ENCODE results near the gene CDC42EP4. TPM values are rescaled to one million over a fixed set of nuclear protein-coding genes. Genes with fewer than 3 reads are reported as not detected.

The CDC42EP4 gene
- total RNA-seq, 1 donor, result 41.8 TPM

DNA sequence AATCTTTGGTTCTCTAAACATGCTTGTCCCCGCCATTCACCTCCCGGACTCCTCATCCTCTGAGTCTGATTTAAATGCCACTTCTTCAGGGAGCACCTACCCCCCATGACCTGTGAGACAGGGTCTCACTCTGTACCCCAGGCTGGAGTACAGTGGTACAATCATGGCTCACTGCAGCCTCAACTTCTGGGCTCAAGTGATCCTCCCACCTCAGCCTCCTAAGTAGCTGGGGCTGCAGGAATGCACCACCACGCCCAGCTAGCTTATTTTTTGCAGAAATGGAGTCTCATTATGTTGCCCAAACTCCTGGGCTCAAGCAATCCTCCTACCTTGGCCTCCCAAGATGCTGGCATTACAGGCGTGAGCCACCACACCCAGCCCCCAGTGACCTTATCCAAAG is 37.3 kb downstream of the CDC42EP4 start:
- DNase-seq (ENCODE audit: low read depth), result no peak
- H3K4me3 ChIP-seq (ENCODE audit: low read depth, low read length), result no peak overlapping the region
- TF ChIP-seq, protein P1, sequence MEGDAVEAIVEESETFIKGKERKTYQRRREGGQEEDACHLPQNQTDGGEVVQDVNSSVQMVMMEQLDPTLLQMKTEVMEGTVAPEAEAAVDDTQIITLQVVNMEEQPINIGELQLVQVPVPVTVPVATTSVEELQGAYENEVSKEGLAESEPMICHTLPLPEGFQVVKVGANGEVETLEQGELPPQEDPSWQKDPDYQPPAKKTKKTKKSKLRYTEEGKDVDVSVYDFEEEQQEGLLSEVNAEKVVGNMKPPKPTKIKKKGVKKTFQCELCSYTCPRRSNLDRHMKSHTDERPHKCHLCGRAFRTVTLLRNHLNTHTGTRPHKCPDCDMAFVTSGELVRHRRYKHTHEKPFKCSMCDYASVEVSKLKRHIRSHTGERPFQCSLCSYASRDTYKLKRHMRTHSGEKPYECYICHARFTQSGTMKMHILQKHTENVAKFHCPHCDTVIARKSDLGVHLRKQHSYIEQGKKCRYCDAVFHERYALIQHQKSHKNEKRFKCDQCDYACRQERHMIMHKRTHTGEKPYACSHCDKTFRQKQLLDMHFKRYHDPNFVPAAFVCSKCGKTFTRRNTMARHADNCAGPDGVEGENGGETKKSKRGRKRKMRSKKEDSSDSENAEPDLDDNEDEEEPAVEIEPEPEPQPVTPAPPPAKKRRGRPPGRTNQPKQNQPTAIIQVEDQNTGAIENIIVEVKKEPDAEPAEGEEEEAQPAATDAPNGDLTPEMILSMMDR (IDR thresholded peaks at IDR 0.05; ENCODE audit: insufficient read depth, low read length), result no peak

DNA sequence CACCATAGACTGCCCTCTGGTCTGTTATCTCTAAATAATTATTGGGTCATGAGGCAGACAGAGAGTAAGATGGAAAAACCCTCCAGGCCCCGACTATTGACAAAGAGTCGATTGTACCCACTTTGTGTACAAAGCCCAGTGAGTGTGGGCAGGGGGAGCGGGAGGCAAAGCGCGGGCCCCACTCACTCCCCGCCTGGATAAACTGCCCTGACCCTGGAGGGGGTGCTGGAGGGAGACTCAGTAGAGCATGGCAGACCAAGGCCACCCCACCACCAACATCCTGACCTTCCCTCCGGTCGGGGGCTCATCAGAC is 38.9 kb downstream of the CDC42EP4 start:
- no peak overlapping the region for H3K4me3 ChIP-seq (ENCODE audit: low read depth, low read length)
- DNase-seq (ENCODE audit: low read depth), result no peak
- TF ChIP-seq, protein P1 (IDR thresholded peaks at IDR 0.05; ENCODE audit: insufficient read depth, low read length), result no peak

DNA sequence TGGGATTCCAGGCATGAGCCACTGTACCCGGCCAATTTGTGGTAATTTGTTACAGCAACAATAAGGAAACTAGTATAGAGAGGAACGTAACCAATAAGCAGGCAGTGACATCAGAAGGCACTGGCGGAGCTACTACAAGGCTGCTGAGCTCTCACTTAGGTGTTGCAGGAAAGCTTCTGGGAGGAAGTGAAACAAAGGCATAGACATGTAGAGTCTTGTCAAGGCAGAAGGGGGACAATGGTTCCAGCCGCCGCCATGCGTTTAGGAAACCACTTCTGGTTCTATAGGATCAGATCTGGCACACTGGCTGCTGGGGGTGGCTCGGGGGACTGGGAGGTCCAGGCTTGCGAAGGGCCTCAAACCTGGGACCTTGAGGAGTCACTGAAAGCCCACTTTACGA is 40.7 kb downstream of the CDC42EP4 start:
- H3K4me3 ChIP-seq (ENCODE audit: low read depth, low read length), result no peak overlapping the region
- TF ChIP-seq, protein P1 (IDR thresholded peaks at IDR 0.05; ENCODE audit: insufficient read depth, low read length), result no peak
- DNase-seq (ENCODE audit: low read depth), result no peak

DNA sequence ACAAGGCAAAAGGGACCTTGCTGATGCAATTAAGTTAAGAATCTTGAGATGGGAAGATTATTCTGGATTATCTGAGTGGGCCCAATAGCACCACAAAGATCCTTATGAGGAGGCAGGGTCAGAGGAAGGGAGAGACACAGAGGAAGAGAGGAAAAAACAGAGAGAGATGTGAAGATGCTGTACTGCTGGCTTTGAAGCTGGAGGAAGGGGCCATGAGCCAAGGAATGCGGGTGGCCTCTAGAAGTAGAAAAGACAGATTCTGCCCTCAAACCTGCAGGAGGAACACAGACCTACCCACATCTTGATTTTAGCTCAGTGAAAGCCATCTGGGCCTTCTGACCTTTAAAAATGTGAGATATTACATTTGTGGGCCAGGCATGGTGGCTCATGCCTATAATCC is 42.0 kb downstream of the CDC42EP4 start:
- TF ChIP-seq, protein P1 (IDR thresholded peaks at IDR 0.05; ENCODE audit: insufficient read depth, low read length), result no peak
- no peak for DNase-seq (ENCODE audit: low read depth)
- no peak overlapping the region for H3K4me3 ChIP-seq (ENCODE audit: low read depth, low read length)

DNA sequence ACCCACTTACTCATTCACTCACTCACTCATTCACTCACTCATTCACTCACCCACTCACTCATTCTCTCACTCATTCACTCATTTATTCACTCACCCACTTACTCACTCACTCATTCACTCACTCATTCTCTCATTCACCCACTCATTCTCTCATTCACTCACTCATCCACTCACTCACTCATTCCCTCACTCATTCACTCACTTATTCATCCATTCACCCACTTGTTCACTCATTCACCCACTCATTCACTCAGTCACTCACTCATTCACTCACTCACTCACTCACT is 42.5 kb downstream of the CDC42EP4 start:
- TF ChIP-seq, protein P1 (IDR thresholded peaks at IDR 0.05; ENCODE audit: insufficient read depth, low read length), result no peak
- DNase-seq (ENCODE audit: low read depth), result no peak
- no peak overlapping the region for H3K4me3 ChIP-seq (ENCODE audit: low read depth, low read length)

DNA sequence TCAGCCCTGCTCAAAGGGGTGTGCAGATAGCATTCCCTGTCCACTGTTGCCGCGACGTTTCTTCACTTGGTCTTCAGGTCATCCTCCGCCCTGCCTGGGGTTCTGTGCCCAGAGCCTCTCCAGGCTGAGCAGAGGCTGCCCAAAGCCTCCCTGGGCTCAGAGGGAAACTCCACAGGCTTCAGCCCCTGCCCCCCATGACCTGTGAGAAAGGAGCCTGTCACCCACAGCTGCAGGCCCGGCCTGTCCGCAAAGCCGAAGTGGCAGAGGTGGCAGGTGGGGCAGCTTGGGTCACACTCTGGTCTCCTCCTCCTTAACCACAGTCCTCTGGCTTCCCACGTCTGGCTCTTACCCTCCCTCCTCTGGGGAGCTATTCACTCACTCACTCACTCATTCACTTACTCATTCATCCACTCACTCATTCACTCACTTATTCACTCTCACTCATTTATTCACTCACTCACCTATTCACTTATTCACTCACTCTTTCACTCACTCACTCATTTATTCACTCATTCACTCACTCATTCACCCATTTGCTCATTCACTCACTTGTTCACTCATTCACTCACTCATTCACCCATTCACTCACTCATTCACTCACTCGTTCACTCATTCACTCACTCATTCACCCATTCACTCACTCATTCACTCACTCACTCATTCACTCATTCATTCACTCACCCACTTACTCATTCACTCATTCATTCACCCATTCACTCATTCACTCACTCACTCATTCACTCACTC is 43.0 kb downstream of the CDC42EP4 start:
- no peak overlapping the region for H3K4me3 ChIP-seq (ENCODE audit: low read depth, low read length)
- TF ChIP-seq, protein P1 (IDR thresholded peaks at IDR 0.05; ENCODE audit: insufficient read depth, low read length), result no peak
- no peak for DNase-seq (ENCODE audit: low read depth)

Measured in fibroblast of the aortic adventitia (primary cell).